Measurements from ENCODE around the gene CCDC152.

- TF ChIP-seq CTCF (conservative IDR thresholded peaks at IDR 0.05; ENCODE audit: low read depth, low read length) (no peak), EZH2 (IDR thresholded peaks at IDR 0.05; ENCODE audit: low read length, unreplicated experiment) (no peak)
These were observed 42.6 kb downstream of the CCDC152 start for GRCh38 chr5:42799241-42799608.
